ENCODE data around the gene CFAP100. TPM values are rescaled to one million over a fixed set of nuclear protein-coding genes. Genes with fewer than 3 reads are reported as not detected.

CFAP100 gene
- total and polyA plus RNA-seq, 10 of the 15 experiments (the other 5 are each of a cell fraction or from before 2014, with no cell fraction given) = 0.04 to 0.27 TPM; not detected in 8

- peaks cover 9% of the 10 kb centered on the region; the same call in 1 of the 2 replicates for H3K4me1 ChIP-seq (ENCODE audit: control insufficient read depth, insufficient read depth, low read length)
- H3K4me2 ChIP-seq (ENCODE audit: control insufficient read depth, insufficient read depth) = peak overlapping the region; percentile 56
- peaks cover 30% of the 10 kb centered on the region for H3K79me2 ChIP-seq (ENCODE audit: control insufficient read depth, insufficient read depth, low read length)
- WGBS (ENCODE audit: insufficient coverage, insufficient replicate concordance, low lambda C conversion rate, missing lambda C conversion rate) = 21% methylated on average over 70 of the region's 72 CpGs
- RAD21 ChIA-PET (ENCODE audit: unreplicated experiment) = interaction anchor here (0.6 to 1.4 kb wide), 3 partner anchors 44 to 754 kb away, joined by 3 to 5 read pairs (median 4); no protein-coding TSS in a partner anchor
- peak overlapping the region; percentile 75 for H3K4me3 ChIP-seq
- FAIRE-seq = no peak
- in situ Hi-C loops (cut with MboI) = loop anchor here (10.0 kb wide), 1 partner anchor 560 kb away; no protein-coding TSS in a partner anchor
- no peak for DNase-seq (ENCODE audit: low read depth, low spot score)
- H3K27me3 ChIP-seq (replicated peaks in 1 of 2; ENCODE audit: control insufficient read depth in 2 of 2, insufficient read depth in 2 of 2, low read length in 1 of 2) = no peaks in the 10 kb centered on the region
- POLR2A ChIA-PET = interaction anchor here (0.6 to 0.7 kb wide), 3 partner anchors 9 to 496 kb away, joined by 3 read pairs; no protein-coding TSS in a partner anchor
- peaks cover 8% of the 10 kb centered on the region; the same call in 1 of the 2 replicates for H4K20me1 ChIP-seq (ENCODE audit: control insufficient read depth, insufficient read depth)
- H3K27ac ChIP-seq (ENCODE audit: control insufficient read depth, insufficient read depth) = peak overlapping the region; percentile 61
- H3K9ac ChIP-seq (ENCODE audit: control insufficient read depth, insufficient read depth, low read length) = peak overlapping the region; percentile 82
- SMC1A ChIA-PET (ENCODE audit: uncharacterized antibody, unreplicated experiment) = interaction anchor here (0.8 to 1.1 kb wide), 2 partner anchors 82 to 228 kb away, joined by 3 read pairs; no protein-coding TSS in a partner anchor
- intact Hi-C loops (cut with micrococcal nuclease; ENCODE audit: unreplicated experiment) = loop anchor here (10.0 kb wide), 1 partner anchor 230 kb away; no protein-coding TSS in a partner anchor
- peaks cover 4 to 10% of the 10 kb centered on the region in 2 experiments; a peak in 3 of 4 replicates for H3K36me3 ChIP-seq (ENCODE audit: control insufficient read depth in 2 of 2, insufficient read depth in 2 of 2, low read length in 1 of 2)
- no peak overlapping the region; the same call in 1 of the 2 replicates for H2AFZ ChIP-seq (ENCODE audit: control insufficient read depth, low read depth, low read length)
- ATAC-seq = peak; percentile 53
- no peaks in the 10 kb centered on the region for H3K9me3 ChIP-seq (replicated peaks; ENCODE audit: control insufficient read depth, insufficient read depth, low read length)
- CTCF ChIA-PET = interaction anchor here (1.1 to 1.5 kb wide), 2 partner anchors 81 to 85 kb away, joined by 3 to 5 read pairs; partner anchors contain the start of gene CFAP100
- no TSS peak for BruUV-seq (replicated peaks)
- no peak for TF ChIP-seq SMAD5 (IDR thresholded peaks at IDR 0.05; ENCODE audit: low read depth)
- 0 out of 4 replicates have a peak, but pooled peaks of 1 of the 2 experiments have one; percentile 41 for TF ChIP-seq BHLHE40 (IDR thresholded peaks at IDR 0.05; ENCODE audit: borderline replicate concordance in 1 of 2, low read depth in 2 of 2, low read length in 1 of 2)
- peak; percentile 2; the same call in 1 of the 2 replicates for TF ChIP-seq ASH2L (IDR thresholded peaks at IDR 0.05; ENCODE audit: borderline replicate concordance, low read depth)
- 0 out of 2 replicates have a peak, but pooled peaks have one; percentile 42 for TF ChIP-seq CBFB (IDR thresholded peaks at IDR 0.05; ENCODE audit: low read depth)
- TF ChIP-seq MXI1 (IDR thresholded peaks at IDR 0.05; ENCODE audit: low read depth, low read length) = 0 out of 2 replicates have a peak, but pooled peaks have one; percentile 38
- TF ChIP-seq, protein P1, sequence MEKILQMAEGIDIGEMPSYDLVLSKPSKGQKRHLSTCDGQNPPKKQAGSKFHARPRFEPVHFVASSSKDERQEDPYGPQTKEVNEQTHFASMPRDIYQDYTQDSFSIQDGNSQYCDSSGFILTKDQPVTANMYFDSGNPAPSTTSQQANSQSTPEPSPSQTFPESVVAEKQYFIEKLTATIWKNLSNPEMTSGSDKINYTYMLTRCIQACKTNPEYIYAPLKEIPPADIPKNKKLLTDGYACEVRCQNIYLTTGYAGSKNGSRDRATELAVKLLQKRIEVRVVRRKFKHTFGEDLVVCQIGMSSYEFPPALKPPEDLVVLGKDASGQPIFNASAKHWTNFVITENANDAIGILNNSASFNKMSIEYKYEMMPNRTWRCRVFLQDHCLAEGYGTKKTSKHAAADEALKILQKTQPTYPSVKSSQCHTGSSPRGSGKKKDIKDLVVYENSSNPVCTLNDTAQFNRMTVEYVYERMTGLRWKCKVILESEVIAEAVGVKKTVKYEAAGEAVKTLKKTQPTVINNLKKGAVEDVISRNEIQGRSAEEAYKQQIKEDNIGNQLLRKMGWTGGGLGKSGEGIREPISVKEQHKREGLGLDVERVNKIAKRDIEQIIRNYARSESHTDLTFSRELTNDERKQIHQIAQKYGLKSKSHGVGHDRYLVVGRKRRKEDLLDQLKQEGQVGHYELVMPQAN (conservative IDR thresholded peaks at IDR 0.05) = 0 out of 2 replicates have a peak, but pooled peaks have one; percentile 25
- no peak for TF ChIP-seq RELB (IDR thresholded peaks at IDR 0.05; ENCODE audit: low read depth)
- TF ChIP-seq, protein P2, sequence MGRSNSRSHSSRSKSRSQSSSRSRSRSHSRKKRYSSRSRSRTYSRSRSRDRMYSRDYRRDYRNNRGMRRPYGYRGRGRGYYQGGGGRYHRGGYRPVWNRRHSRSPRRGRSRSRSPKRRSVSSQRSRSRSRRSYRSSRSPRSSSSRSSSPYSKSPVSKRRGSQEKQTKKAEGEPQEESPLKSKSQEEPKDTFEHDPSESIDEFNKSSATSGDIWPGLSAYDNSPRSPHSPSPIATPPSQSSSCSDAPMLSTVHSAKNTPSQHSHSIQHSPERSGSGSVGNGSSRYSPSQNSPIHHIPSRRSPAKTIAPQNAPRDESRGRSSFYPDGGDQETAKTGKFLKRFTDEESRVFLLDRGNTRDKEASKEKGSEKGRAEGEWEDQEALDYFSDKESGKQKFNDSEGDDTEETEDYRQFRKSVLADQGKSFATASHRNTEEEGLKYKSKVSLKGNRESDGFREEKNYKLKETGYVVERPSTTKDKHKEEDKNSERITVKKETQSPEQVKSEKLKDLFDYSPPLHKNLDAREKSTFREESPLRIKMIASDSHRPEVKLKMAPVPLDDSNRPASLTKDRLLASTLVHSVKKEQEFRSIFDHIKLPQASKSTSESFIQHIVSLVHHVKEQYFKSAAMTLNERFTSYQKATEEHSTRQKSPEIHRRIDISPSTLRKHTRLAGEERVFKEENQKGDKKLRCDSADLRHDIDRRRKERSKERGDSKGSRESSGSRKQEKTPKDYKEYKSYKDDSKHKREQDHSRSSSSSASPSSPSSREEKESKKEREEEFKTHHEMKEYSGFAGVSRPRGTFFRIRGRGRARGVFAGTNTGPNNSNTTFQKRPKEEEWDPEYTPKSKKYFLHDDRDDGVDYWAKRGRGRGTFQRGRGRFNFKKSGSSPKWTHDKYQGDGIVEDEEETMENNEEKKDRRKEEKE (IDR thresholded peaks at IDR 0.05) = no peak
- peak in 1 of 3 experiments; percentile 14; a peak in 1 of 6 replicates for TF ChIP-seq CTCF (IDR thresholded peaks at IDR 0.05 in 2 of 3, conservative IDR thresholded peaks at IDR 0.05 in 1 of 3; ENCODE audit: control insufficient read depth in 2 of 3, extremely low read depth in 1 of 3, insufficient read depth in 1 of 3, low read depth in 3 of 3, low read length in 3 of 3)
- TF ChIP-seq KAT2A (conservative IDR thresholded peaks at IDR 0.05; ENCODE audit: control insufficient read depth, low read depth, low read length) = no peak
- TF ChIP-seq POLR2A (IDR thresholded peaks at IDR 0.05; ENCODE audit: low read depth, low read length) = 0 out of 2 replicates have a peak, but pooled peaks have one; percentile 29
Observed at GRCh38 chr3:126474498-126475412, 80.0 kb downstream of the CFAP100 start.

All from GM12878 (cell line).